ENCODE results near the gene CAPN10. TPM values are rescaled to one million over a fixed set of nuclear protein-coding genes. Genes with fewer than 3 reads are reported as not detected.

The CAPN10 gene
- total and polyA plus RNA-seq, 4 donors, result 28.2 to 42.9 (median 33.5) TPM

GRCh38 chr2:240576436-240577205 lies 9.9 kb upstream of the CAPN10 start:
- 95 to 98% methylated on average over 29 to 32 of the region's 32 CpGs for WGBS, 2 donors
- H3K4me1 ChIP-seq (ENCODE audit: control insufficient read depth in 5 of 5, insufficient read depth in 5 of 5, low read length in 5 of 5), result peaks cover 0 to 19% (median 0%) of the 10 kb centered on the region in 5 donors
- DNase-seq, result no peak

GRCh38 chr2:240577281-240578109 lies 9.0 kb upstream of the CAPN10 start:
- 93 to 95% methylated on average over 24 to 26 of the region's 26 CpGs for WGBS, 2 donors
- Histone ChIP-seq H3K27ac (ENCODE audit: low read depth in 1 of 2, low read length in 1 of 2) (peak overlapping the region in 1 of 2 donors; percentile 95), H3K4me3 (no peak overlapping the region), H3K9ac (ENCODE audit: insufficient read depth in 1 of 2, low read length in 2 of 2) (no peak overlapping the region), H3K4me1 (ENCODE audit: control insufficient read depth in 5 of 5, insufficient read depth in 5 of 5, low read length in 5 of 5) (peaks cover 0 to 17% (median 0%) of the 10 kb centered on the region in 5 donors), H3K27me3 (ENCODE audit: control insufficient read depth in 3 of 3, insufficient read depth in 3 of 3, low read length in 2 of 3) (no peaks in the 10 kb centered on the region), H3K36me3 (ENCODE audit: control insufficient read depth in 4 of 4, insufficient read depth in 4 of 4, low read length in 4 of 4) (peaks cover 0 to 63% (median 1%) of the 10 kb centered on the region in 4 donors), H3K9me3 (ENCODE audit: control insufficient read depth in 4 of 4, insufficient read depth in 3 of 4, low read length in 3 of 4) (no peaks in the 10 kb centered on the region)
- no peak for ATAC-seq (ENCODE audit: insufficient read depth, low FRiP score)
- DNase-seq, result no peak
- TF ChIP-seq CTCF (IDR thresholded peaks at IDR 0.05; ENCODE audit: control extremely low read depth, extremely low read depth), result no peak

More at GRCh38 chr2:240576436-240577205, 9.9 kb upstream of the CAPN10 start:
- H3K9me3 ChIP-seq (ENCODE audit: control insufficient read depth in 4 of 4, insufficient read depth in 3 of 4, low read length in 3 of 4), result no peaks in the 10 kb centered on the region
- TF ChIP-seq CTCF (IDR thresholded peaks at IDR 0.05; ENCODE audit: control extremely low read depth, extremely low read depth), result no peak
- H3K27me3 ChIP-seq (ENCODE audit: control insufficient read depth in 3 of 3, insufficient read depth in 3 of 3, low read length in 2 of 3), result no peaks in the 10 kb centered on the region
- no peak overlapping the region for H3K4me3 ChIP-seq
- H3K9ac ChIP-seq (ENCODE audit: insufficient read depth in 1 of 2, low read length in 2 of 2), result no peak overlapping the region
- no peak overlapping the region for H3K27ac ChIP-seq (ENCODE audit: low read depth in 1 of 2, low read length in 1 of 2)
- H3K36me3 ChIP-seq (ENCODE audit: control insufficient read depth in 4 of 4, insufficient read depth in 4 of 4, low read length in 4 of 4), result peaks cover 0 to 70% (median 1%) of the 10 kb centered on the region in 4 donors
- no peak for ATAC-seq (ENCODE audit: insufficient read depth, low FRiP score)

- peak overlapping the region in 1 of 2 donors; percentile 95 for H3K27ac ChIP-seq (ENCODE audit: low read depth in 1 of 2, low read length in 1 of 2)
- H3K4me1 ChIP-seq (ENCODE audit: control insufficient read depth in 5 of 5, insufficient read depth in 5 of 5, low read length in 5 of 5), result peaks cover 0 to 17% (median 0%) of the 10 kb centered on the region in 5 donors
- H3K9me3 ChIP-seq (ENCODE audit: control insufficient read depth in 4 of 4, insufficient read depth in 3 of 4, low read length in 3 of 4), result no peaks in the 10 kb centered on the region
- no peak for DNase-seq
- ATAC-seq (ENCODE audit: insufficient read depth, low FRiP score), result no peak
- no peak for TF ChIP-seq CTCF (IDR thresholded peaks at IDR 0.05; ENCODE audit: control extremely low read depth, extremely low read depth)
- H3K36me3 ChIP-seq (ENCODE audit: control insufficient read depth in 4 of 4, insufficient read depth in 4 of 4, low read length in 4 of 4), result peaks cover 0 to 60% (median 2%) of the 10 kb centered on the region in 4 donors
- H3K9ac ChIP-seq (ENCODE audit: insufficient read depth in 1 of 2, low read length in 2 of 2), result no peak overlapping the region
- H3K27me3 ChIP-seq (ENCODE audit: control insufficient read depth in 3 of 3, insufficient read depth in 3 of 3, low read length in 2 of 3), result no peaks in the 10 kb centered on the region
- WGBS, 2 donors, result 95 to 97% methylated on average over 9 of the region's 9 CpGs
- H3K4me3 ChIP-seq, result no peak overlapping the region
These were observed 8.5 kb upstream of the CAPN10 start for GRCh38 chr2:240578110-240578450.
